Activated CD4-positive, alpha-beta T cell treated with anti-CD3 and anti-CD28 coated beads, Interleukin-2, amount 50 U/mL, for 16 hours (primary cell): ENCODE data around the gene TRAPPC2L.

Source experiments
- DNase-seq: peaks from one replicate; pipeline ENCODE4 v3.0.0-alpha.2; 2020

TRAPPC2L gene, protein sequence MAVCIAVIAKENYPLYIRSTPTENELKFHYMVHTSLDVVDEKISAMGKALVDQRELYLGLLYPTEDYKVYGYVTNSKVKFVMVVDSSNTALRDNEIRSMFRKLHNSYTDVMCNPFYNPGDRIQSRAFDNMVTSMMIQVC

GRCh38 chr16:88856828-88857727 lies at the start of gene TRAPPC2L, which contains the start of gene GALNS:
TRAPPC2L (plus strand) TSS chr16:88857127; CDS start chr16:88857151, 24 bp downstream.
GALNS (minus strand) TSS chr16:88856947; CDS start chr16:88856877, 70 bp downstream.
- peak; percentile 99 for DNase-seq

- DNase-seq, result no peak
These were observed 49.7 kb upstream of the TRAPPC2L start for GRCh38 chr16:88807142-88807625.

GRCh38 chr16:88807626-88808453 lies 49.1 kb upstream of the TRAPPC2L start:
- no peak for DNase-seq

GRCh38 chr16:88809068-88809675 lies 47.8 kb upstream of the TRAPPC2L start:
- DNase-seq, result no peak

DNA sequence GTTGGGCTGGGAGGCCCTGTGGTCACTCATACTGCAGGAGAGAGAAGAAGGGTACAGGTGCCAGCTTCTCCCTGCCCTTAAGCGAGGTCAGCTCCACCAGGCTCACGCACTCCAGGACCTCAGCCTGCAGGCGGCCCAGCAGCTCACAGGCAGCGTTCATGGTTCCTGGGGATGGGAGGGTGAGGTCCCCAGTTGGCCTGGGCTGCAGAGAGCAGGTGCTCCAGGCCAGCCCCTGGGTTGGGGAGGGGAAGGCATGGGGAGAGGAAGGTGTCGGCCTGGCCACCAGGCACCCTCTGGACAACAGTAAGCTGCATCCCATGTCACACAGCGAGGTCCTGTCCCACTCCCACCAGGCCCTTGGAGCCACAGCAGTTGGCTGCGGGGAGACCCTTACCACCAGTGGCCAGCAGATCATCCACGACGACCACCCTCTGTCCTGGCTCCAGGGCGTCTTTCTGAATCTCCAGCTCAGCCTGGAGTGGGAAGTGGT lies 47.2 kb upstream of the TRAPPC2L start:
- DNase-seq, result no peak

- peak; percentile 61 for DNase-seq
These were observed 46.6 kb upstream of the TRAPPC2L start for GRCh38 chr16:88810166-88810911.

DNA sequence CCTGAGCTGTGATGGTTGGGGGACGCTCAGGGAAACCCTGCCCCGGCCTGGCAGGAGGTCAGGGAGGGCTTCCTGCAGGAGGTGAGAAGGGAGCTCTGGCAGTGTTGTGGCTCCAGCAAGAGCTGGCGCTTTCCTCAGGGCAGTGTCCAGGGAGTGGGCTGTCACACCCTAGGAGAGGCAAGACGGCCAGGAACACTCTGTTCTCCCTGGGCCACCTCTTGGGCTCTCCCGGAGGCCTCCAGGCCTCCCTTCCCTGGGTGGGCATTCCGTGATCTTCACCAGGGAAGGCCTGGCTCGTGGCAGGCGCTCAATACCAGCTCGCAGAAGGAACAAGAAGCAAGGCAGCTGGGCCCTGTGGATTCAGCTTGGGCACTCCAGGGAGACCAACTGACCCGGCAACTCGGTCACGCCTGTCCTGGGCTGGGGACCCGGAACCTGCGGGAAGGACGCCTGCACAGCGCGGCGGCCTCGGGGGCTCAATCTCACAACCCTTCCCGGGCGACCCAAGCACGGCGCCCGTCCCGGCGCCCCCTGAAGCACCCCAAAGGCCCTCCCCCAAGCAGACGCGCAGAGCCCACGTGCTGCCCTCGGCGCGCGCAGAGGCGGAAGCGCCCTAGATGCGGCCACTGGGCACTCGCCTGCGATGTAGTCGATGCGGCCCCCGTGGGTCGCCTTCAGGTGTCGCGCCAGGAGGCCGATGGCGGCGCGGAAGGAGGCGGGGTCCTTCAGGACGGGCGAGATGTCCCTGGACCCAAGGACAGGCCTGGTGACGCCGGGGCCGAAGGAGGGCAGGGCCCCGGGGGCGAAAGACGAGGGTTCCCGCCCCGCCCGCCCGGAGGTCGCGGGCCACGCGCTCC lies 45.8 kb upstream of the TRAPPC2L start:
- peak; percentile 70 for DNase-seq

DNA sequence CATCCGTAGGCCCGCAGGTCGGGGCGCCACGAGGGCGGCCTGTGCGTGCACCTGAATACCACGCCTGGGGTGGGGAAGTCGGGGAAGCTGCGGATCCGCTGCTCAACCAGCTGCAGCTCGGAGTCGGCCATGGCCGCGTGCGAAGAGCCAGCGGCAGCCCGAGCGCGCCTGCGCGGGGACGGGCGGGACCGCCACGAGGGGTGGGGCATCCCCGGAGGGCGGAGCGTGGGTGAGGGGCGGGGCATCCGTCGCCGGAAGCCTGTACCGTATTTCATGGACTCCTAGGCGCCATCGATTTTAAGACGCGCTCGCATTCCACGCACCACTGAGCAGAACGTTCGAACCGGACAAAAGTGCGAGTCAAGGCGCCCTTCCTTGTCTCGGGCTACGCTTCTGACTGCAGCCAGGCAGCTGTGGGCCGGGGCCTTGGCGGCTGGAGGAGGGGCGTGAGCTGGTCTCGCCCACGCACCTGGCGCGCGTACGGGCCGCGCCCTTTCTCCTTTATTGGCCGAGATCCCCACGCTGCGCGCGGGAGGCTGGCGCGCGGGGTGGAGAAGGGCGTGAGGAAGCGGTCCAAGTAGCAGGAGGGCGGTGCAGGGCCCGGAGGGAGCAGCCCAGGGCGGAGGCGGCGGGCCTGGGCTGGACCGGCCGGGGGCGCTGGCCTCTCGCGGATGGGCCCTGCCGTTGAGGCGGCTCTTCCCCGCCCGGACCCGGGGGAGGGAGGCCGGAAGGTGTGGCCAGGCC lies 45.0 kb upstream of the TRAPPC2L start, which contains the start of gene APRT:
Gene APRT (minus strand): TSS at position 160 of the 744 bp plus-strand sequence. CDS start 29 bp downstream, at position 131.
- peak; percentile 97 for DNase-seq

DNA sequence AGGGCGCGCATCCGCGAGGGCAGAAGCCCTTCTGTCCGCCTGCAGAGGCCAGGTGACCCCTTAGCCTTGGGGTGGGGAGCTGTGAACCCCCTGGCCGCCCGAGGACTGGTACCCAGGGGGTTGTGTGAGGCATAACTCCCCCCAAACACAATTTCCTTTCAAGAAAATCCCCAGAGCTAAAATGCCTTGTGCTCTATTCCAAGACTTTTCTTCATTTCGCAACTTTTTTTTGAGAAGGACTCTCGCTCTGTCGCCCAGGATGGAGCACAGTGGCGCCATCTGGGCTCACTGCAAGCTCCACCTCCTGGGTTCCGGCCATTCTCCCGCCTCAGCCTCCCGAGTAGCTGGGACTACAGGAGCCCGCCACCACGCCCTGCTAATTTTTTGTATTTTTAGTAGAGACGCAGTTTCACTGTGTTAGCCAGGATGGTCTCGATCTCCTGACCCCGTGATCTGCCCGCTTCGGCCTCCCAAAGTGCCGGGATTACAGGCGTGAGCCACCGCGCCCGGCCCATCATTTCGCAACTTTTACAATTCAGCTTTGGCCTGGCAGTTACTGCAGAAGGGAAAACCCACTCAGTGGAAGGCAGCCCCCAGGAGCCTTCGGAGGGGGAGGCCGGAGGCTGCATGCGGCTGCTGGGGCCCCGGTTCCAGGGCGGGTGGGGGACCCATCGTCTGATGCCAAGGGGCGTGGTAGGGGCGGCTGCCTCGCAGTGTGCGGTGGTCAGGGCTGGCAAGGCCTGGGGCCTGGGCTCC lies 44.2 kb upstream of the TRAPPC2L start:
- DNase-seq, result peak; percentile 60

DNA sequence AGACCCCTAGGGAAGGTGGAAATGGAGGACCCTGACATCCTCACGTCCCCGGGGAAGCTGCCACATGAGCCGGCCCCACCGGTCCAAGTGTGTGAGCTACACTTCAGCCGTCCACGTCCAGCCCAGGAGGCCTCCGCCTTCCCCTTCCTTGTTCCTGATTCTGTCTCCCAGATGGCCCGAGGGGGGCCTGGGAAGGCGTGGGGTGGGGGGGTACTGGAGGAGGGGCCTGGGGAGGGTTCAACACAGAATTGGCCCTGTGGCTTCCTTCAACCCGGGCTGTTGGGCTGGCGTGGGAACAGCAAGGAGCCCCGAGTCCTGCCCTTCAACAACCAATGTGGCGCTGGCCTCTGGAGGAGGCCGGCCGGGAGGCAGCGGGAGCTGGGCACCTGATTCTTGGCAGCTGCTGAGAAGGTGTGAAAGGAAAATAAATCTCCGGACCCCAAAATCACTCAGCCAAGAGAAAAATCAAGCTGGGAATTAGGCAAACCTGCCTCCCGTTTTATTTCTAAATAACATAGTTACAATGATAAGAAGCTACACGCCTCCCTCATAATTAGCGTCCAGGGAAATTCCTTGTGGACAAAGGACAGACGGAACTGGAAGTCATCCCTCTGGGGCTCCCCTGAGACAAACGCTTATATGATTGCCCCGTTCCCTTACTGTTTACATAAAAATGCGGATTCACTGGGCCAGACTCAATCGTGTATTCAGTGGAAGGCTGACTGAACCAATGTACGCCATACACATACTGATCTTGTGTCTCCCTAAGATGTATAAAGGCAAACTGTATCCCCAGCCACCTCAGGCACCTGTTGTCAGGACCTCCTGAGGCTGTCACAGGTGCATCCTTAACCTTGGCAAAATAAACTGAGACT lies 43.4 kb upstream of the TRAPPC2L start:
- DNase-seq, result no peak

- no peak for DNase-seq
These were observed 42.8 kb upstream of the TRAPPC2L start for GRCh38 chr16:88814144-88814502.

- DNase-seq, result no peak
These were observed 41.7 kb upstream of the TRAPPC2L start for GRCh38 chr16:88815227-88815626.

GRCh38 chr16:88815901-88816589 lies 40.9 kb upstream of the TRAPPC2L start:
- DNase-seq, result peak; percentile 58

GRCh38 chr16:88816736-88817535 lies 40.0 kb upstream of the TRAPPC2L start:
- no peak for DNase-seq

DNA sequence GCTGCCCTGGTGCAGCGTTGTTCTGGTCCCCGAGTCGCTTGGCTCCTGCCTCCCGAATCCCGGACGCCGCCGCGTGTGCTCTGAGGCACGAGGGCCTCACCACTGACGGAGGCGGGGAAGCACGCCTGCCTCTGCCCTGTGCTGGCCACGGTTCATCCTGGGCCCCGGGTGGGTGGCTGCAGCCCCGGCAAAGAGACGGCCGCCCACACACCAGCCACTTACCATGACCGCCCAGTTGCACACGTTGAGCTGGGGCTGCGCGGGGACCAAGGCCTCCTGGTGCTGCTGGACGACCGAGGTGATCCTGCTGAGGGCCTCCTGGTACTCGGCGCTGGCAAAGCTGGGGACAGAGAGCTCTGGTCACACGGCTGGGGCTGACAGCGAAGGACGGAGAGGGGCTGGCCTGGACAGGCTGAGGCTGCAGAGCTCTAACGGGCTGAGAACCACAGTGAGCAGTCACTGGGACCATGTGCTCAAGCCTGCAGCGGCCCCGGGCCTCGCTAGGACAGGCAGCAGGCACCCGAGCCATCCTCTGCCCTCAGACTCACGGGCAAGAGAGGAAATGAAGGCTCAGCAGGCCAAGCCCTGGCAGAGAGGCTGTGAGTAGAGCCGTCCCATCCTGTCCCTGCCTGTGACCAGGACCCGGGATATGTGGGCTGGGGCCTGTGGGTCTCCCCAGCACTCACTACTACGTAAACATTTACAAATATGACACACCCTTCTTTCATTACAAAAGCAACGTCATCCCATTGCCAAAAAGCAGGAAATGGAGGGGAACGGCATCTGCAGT lies 38.9 kb upstream of the TRAPPC2L start:
- no peak for DNase-seq

- DNase-seq, result no peak
These were observed 38.4 kb upstream of the TRAPPC2L start for GRCh38 chr16:88818575-88818874.
